Kidney epithelial cell (primary cell): ENCODE measurements around the gene P4HA2. TPM values are rescaled to one million over a fixed set of nuclear protein-coding genes. Genes with fewer than 3 reads are reported as not detected.
A peak's percentile ranks its signal among the peaks of the same experiment; 100 is the strongest.

Source experiments
- DNase-seq: peaks from one replicate; pipeline ENCODE4 v3.0.0-alpha.2; 2010; ENCODE audit warnings: low read depth
- H3K27me3 ChIP-seq: 2 replicates; pipeline ENCODE4 v1.6.0; 2011; ENCODE audit warnings: low read length; ENCODE audit not compliant: control insufficient read depth, insufficient read depth
- H3K36me3 ChIP-seq: 2 replicates; pipeline ENCODE4 v1.5.1; 2011; ENCODE audit warnings: low read length; ENCODE audit not compliant: control insufficient read depth, insufficient read depth
- H3K4me3 ChIP-seq: 2 replicates; pipeline ENCODE4 v1.5.1; 2011; ENCODE audit warnings: low read depth, mild to moderate bottlenecking, control low read depth, low read length
- total RNA-seq: library from RNA; depleted of rRNA; stranded (reverse); fragments of >200 nt; gene quantifications from 2 replicates; pipeline ENCODE4 v1.2.3, GENCODE V29; 2015
- TF ChIP-seq, protein P1 (sequence below): IDR thresholded peaks from 2 replicates; pipeline ENCODE4 v1.5.1; 2011; ENCODE audit warnings: mild to moderate bottlenecking, moderate library complexity, low read length, control low read depth, inconsistent platforms; ENCODE audit not compliant: insufficient read depth, poor library complexity, severe bottlenecking

Gene P4HA2
- total RNA-seq, 1 donor from 2014 or later = 77.5 TPM

GRCh38 chr5:132265336-132266030, 37.8 kb upstream of the P4HA2 start:
- Histone ChIP-seq H3K4me3 (no peak overlapping the region), H3K36me3 (peaks cover 13% of the 10 kb centered on the region)

DNA sequence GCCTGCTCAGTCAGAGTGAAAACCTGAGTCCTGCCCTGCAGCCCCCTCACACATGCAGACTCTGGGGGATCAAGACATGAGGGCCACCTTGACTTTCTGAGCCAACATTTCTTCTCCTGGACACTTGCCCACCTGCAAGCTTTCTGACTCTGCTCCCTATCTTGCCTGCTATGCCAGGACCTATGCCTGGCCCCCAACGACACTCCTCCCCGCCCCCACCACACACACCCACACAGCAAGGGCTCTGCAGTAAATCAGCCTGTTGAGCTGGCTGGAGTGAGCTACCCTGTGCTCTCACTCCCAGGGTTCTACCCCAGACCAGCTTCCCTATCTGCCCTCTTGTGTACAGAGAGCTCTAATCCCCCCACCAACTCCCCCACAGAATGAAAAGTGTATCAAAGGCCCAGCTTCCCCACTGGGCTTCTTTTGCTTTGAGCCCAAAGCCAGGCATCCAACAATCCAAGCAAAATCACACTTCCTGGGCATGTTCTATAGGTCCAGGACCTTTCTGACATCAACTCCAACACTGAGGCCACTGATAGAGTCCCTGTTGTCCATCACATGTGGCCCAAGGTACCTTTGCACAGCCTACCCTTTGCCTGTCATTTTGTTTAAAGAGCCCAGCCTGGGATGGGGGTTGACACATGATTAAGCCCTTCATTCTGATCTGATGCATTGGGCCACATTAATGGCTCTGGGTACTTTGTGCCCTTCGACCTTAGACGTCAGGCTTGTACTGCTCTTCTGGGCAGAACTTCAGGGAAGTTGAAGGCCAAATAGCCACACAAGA, 37.1 kb upstream of the P4HA2 start:
- no peak for DNase-seq
- peaks cover 13% of the 10 kb centered on the region for H3K36me3 ChIP-seq
- TF ChIP-seq, protein P1, sequence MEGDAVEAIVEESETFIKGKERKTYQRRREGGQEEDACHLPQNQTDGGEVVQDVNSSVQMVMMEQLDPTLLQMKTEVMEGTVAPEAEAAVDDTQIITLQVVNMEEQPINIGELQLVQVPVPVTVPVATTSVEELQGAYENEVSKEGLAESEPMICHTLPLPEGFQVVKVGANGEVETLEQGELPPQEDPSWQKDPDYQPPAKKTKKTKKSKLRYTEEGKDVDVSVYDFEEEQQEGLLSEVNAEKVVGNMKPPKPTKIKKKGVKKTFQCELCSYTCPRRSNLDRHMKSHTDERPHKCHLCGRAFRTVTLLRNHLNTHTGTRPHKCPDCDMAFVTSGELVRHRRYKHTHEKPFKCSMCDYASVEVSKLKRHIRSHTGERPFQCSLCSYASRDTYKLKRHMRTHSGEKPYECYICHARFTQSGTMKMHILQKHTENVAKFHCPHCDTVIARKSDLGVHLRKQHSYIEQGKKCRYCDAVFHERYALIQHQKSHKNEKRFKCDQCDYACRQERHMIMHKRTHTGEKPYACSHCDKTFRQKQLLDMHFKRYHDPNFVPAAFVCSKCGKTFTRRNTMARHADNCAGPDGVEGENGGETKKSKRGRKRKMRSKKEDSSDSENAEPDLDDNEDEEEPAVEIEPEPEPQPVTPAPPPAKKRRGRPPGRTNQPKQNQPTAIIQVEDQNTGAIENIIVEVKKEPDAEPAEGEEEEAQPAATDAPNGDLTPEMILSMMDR = no peak

More at GRCh38 chr5:132265336-132266030, 37.8 kb upstream of the P4HA2 start:
- TF ChIP-seq, protein P1 = peak; percentile 13
- H3K27me3 ChIP-seq = no peaks in the 10 kb centered on the region
- DNase-seq = peak; percentile 89

DNA sequence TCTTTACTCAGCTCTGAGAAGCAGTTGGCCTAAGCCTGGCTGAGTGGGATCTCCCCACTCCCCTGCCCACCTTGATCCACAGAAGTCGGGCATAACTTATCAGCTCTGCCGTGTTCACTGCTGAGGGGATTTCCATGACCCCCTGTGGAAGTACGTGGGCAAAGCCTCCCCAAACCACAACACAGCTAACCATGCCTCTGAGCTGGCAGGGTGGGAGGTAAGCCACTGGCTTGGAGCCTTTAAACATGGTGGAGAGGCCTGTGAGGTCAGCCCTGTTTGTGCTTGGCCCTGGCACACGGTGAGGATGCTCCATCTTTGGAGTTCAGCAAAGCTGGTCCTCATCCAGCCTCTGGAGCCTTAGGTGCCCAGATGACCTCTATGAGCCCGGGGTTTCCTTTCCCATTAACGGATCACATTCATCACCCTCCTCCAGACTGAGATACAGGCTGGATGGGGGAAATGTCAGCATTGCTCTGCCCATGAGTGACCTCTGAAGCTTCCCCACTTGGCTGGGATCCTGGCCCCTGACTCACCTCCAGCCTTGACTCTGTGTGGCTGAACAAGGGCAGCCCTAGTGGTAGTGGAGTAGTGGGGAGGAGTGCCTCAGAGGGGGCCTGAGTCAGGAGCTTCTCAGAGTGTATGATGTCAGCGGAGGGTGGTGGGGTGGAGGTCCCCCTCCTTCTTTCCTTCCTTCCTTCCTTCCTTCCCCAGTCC, 36.1 kb upstream of the P4HA2 start:
- Histone ChIP-seq H3K4me3 (no peak overlapping the region), H3K27me3 (no peaks in the 10 kb centered on the region), H3K36me3 (peaks cover 13% of the 10 kb centered on the region)
- DNase-seq = peak; percentile 81
- TF ChIP-seq, protein P1 = no peak

More for the DNA sequence above, 37.1 kb upstream of the P4HA2 start:
- no peak overlapping the region for H3K4me3 ChIP-seq
- no peaks in the 10 kb centered on the region for H3K27me3 ChIP-seq

- no peak overlapping the region for H3K4me3 ChIP-seq
- no peak for DNase-seq
- H3K27me3 ChIP-seq = no peaks in the 10 kb centered on the region
- peaks cover 13% of the 10 kb centered on the region for H3K36me3 ChIP-seq
- TF ChIP-seq, protein P1 = no peak
Measured at GRCh38 chr5:132262882-132263547, 35.4 kb upstream of the P4HA2 start.

DNA sequence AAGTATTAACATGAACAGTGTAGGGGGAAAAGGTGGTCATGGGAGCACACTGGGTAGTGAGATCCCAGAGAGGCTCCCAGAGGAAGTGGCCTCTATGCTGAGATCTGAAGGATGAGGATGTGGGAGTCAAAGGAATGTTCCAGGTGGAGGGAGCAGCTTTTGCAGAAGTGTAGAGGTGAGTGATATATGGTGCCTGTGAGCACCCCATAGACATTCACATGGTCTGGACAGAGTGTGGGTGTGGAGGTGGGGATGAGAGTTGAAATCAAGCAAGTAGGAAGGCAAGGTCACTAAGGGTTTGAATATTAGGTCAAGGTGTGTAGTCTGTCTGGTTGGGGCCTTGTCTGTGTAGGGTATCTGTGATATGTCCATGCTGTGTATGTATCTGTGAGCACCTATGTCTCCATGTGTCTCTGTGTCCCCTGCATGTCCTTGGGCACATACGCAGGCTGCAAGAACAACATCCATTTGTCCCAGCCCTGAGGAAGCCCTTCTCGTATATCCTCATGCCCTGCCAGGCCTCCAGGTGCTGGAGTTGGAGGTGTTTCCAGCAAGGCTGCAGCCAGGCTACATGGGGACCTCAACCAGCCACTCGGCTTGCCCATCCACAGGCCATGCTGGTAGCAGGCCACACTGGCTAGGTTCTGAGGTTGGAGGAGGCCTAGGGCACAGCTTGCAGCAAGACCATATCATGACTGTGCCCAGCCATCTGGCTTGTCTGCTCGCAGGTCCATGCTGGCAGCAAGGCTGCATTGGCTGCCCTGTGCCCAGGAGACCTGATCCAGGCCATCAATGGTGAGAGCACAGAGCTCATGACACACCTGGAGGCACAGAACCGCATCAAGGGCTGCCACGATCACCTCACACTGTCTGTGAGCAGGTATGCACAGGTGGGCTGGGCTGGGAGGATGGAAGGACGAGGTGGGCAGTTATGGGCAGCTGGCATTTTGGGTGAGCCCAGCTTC, 34.5 kb upstream of the P4HA2 start:
- H3K4me3 ChIP-seq = no peak overlapping the region
- DNase-seq = no peak

More for the DNA sequence above, 34.5 kb upstream of the P4HA2 start:
- TF ChIP-seq, protein P1 = no peak
- H3K27me3 ChIP-seq = no peaks in the 10 kb centered on the region
- H3K36me3 ChIP-seq = peaks cover 9% of the 10 kb centered on the region
